ENCODE results near the gene WASF3.

WASF3 gene

DNA sequence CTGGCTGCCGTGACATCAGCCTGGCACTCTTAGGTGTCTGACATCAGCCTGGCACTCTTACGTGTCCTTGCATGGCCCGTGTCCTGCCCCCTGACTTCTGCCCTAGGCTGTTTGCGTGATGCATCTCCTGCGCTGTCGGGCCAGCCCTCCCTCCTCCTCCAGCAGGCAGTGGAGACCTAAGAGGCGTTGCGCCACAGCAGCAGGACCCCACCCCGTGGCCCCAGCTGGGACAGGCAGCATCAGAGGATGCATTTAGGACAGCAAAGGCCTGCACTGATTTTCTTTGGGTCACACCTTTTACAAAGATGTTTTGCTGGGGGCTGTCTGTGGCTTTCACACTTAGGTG is 137.8 kb downstream of the WASF3 start:
- no peak overlapping the region for H3K27ac Mint-ChIP-seq
- peaks cover 12% of the 10 kb centered on the region for H3K9me3 Mint-ChIP-seq
- no peak overlapping the region for H3K4me3 Mint-ChIP-seq
- H3K4me1 Mint-ChIP-seq: peaks cover 9% of the 10 kb centered on the region
- TF ChIP-seq, protein P1, sequence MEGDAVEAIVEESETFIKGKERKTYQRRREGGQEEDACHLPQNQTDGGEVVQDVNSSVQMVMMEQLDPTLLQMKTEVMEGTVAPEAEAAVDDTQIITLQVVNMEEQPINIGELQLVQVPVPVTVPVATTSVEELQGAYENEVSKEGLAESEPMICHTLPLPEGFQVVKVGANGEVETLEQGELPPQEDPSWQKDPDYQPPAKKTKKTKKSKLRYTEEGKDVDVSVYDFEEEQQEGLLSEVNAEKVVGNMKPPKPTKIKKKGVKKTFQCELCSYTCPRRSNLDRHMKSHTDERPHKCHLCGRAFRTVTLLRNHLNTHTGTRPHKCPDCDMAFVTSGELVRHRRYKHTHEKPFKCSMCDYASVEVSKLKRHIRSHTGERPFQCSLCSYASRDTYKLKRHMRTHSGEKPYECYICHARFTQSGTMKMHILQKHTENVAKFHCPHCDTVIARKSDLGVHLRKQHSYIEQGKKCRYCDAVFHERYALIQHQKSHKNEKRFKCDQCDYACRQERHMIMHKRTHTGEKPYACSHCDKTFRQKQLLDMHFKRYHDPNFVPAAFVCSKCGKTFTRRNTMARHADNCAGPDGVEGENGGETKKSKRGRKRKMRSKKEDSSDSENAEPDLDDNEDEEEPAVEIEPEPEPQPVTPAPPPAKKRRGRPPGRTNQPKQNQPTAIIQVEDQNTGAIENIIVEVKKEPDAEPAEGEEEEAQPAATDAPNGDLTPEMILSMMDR (IDR thresholded peaks at IDR 0.05; ENCODE audit: unreplicated experiment in 3 of 3): no peak
- peaks cover 31% of the 10 kb centered on the region for H3K36me3 Mint-ChIP-seq (ENCODE audit: low read depth)
- peaks cover 14% of the 10 kb centered on the region for H3K27me3 Mint-ChIP-seq (ENCODE audit: low read depth)

DNA sequence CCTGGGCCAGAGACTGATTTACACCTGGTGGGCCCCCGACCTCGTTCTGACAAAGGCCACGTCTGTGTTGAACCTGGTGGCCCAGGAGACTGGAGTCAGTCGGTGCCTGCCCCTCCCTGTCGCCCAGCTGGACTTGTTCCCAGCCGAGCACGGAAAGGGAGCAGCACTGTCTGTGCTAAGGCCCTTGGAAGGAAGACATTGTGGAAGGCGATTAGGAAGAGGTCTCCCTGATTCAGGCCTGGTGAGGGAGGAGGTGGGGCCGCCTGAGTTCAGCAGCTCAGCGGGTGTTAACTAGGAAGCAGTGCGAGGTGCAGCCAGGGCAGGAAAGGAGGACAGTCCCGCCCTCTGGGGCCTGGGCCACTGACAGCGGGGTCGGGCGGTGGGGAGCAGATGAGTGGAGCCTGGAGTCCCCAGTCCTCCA is 138.4 kb downstream of the WASF3 start:
- no peak overlapping the region for H3K4me3 Mint-ChIP-seq
- H3K27ac Mint-ChIP-seq: no peak overlapping the region
- TF ChIP-seq, protein P1 (IDR thresholded peaks at IDR 0.05; ENCODE audit: unreplicated experiment in 3 of 3): no peak
- peaks cover 14% of the 10 kb centered on the region for H3K27me3 Mint-ChIP-seq (ENCODE audit: low read depth)
- H3K4me1 Mint-ChIP-seq: peaks cover 9% of the 10 kb centered on the region
- H3K36me3 Mint-ChIP-seq (ENCODE audit: low read depth): peaks cover 25% of the 10 kb centered on the region
- peaks cover 9% of the 10 kb centered on the region for H3K9me3 Mint-ChIP-seq

DNA sequence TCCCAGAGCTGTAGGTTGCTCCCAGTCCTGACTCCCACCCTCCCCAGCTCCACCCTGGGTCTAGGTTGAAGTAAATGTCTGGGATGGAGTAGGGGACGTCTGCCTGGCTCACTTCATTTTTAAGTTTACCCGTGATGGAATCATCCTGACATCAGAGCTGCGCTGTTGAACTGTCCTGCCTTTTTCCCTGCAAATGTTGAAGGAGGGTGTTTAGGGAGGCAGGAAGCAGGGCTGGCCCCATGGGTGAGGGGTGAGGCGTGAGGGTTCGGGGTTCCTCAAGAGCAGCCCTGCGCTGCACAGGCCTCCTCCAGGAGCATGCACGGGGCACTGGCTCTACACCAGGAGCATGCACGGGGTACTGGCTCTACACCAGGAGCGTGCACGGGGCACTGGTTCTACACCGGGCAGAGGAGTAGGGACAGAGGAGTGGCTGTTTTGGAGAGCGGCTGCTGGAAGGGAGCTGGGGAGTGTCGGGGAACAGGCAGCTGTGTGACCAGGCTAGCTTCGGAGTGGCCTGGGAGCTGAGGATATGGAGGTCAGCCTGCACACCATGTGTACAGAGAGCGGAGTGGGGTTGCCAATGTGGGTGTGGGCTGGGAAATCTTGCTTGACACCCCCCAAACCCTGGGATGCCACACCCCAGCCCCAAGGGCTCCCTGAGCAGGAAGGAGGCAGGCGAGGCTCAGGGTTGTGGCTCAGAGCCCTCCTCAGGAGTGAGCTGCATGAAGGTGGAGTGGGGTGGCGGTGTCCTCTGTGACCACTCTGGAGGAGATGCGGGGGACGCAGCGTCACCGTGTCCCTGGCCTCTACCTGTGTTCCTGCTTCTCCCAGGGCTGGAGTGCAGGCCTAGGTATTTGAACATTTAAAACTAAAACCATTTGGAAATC is 139.8 kb downstream of the WASF3 start:
- H3K4me1 Mint-ChIP-seq: peaks cover 9% of the 10 kb centered on the region
- H3K9me3 Mint-ChIP-seq: no peaks in the 10 kb centered on the region
- no peak overlapping the region for H3K27ac Mint-ChIP-seq
- TF ChIP-seq, protein P1 (IDR thresholded peaks at IDR 0.05; ENCODE audit: unreplicated experiment in 3 of 3): no peak
- peaks cover 13% of the 10 kb centered on the region for H3K36me3 Mint-ChIP-seq (ENCODE audit: low read depth)
- H3K27me3 Mint-ChIP-seq (ENCODE audit: low read depth): peaks cover 14% of the 10 kb centered on the region
- no peak overlapping the region for H3K4me3 Mint-ChIP-seq

DNA sequence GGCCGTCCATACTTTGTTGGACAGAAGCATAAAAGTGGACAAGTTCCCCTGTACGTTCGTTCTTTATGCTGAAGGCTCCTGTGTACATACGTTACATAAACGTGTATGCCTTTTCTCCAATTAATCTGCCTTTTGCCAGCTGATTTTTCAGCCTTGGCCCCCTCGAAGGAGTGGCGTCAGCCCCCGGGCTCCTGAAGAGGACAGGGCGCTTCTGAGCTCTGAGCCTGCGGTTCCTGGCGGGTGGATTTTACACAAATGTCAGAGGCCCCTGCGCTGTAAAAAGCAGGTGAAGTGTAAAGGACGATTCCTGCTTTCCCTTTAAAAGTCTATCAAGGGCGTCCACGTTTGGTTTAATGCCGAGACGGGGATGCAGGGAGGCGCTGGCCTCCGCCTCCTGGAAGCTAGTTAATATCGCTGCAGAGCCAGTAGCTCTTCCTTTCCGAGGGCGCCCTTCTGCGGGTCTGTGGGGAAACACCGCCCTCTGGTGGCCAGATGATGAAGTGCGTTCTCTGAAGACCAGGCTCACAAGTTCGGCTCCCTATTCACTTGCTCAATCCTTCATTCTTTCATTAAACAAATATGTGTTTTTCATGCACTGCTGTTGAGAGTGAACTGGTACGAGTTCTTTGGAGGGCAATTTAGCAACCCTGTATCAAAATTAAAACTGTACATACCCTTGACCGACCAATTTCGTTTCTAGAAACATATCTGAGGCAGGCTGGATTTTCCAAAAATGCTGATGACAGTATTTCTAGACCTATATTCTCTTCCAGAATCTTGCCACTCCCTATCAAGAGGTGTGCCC is 141.1 kb downstream of the WASF3 start:
- peaks cover 7% of the 10 kb centered on the region for H3K36me3 Mint-ChIP-seq (ENCODE audit: low read depth)
- peak overlapping the region; percentile 24 to 47 (median 32) for H3K4me3 Mint-ChIP-seq
- TF ChIP-seq, protein P1 (IDR thresholded peaks at IDR 0.05; ENCODE audit: unreplicated experiment in 3 of 3): peak; percentile 98 to 99 (median 99)
- no peaks in the 10 kb centered on the region for H3K9me3 Mint-ChIP-seq
- H3K27me3 Mint-ChIP-seq (ENCODE audit: low read depth): peaks cover 11% of the 10 kb centered on the region
- H3K27ac Mint-ChIP-seq: no peak overlapping the region
- peaks cover 9% of the 10 kb centered on the region for H3K4me1 Mint-ChIP-seq

DNA sequence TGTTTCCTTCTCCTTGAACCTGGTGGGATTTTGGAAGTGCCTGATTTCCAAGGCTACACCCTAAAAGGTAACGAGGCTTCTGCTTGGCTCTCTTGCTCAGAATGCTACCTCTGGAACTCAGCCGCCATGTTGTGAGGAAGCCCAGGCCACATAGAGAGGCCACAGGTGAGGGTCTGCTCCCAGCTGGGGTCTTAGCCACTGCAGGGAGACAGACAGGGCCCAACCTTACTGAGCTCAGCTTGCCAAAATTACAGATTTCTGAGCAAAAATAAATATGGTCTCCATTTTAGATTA is 141.7 kb downstream of the WASF3 start:
- Mint-ChIP-seq H3K36me3 (ENCODE audit: low read depth) (peaks cover 1% of the 10 kb centered on the region), H3K4me3 (no peak overlapping the region), H3K4me1 (peaks cover 9% of the 10 kb centered on the region), H3K27ac (no peak overlapping the region), H3K27me3 (ENCODE audit: low read depth) (peaks cover 10% of the 10 kb centered on the region), H3K9me3 (no peaks in the 10 kb centered on the region)
- TF ChIP-seq, protein P1 (IDR thresholded peaks at IDR 0.05; ENCODE audit: unreplicated experiment in 3 of 3): no peak

All from nephron (organoid).